Panc1 (cell line): ENCODE measurements around the gene TAAR8. TPM values are rescaled to one million over a fixed set of nuclear protein-coding genes. Genes with fewer than 3 reads are reported as not detected.
A peak's percentile ranks its signal among the peaks of the same experiment; 100 is the strongest.
"Not testable (repeated sequence)": the region's sequence is repeated elsewhere in the genome, so short reads cannot be mapped to it uniquely, and the experiment has no call there.

ENCODE experiments used
- ATAC-seq: fragments of 200-7000 bp; cut with Tn5 transposase; 2 replicates; pipeline ENCODE4 v1.9.1; 2020; ENCODE audit warnings: mild to moderate bottlenecking, moderate library complexity
- BruUV-seq: library from RNA; stranded (reverse); fragments of 400-500 nt; replicated peaks from 2 replicates; lab custom pipeline; 2021; lab: Mats Ljungman, UMichigan
- CTCF ChIA-PET: fragments of 300-600 bp; sonication (Branson Sonifier 250); formaldehyde crosslinking; loops from one replicate; lab custom pipeline; 2022; ENCODE audit warnings: antibody characterized with exemption; lab: Charles Lee
- POLR2A ChIA-PET: fragments of 300-600 bp; sonication (Branson Sonifier 250); formaldehyde crosslinking; loops from one replicate; lab custom pipeline; 2022; ENCODE audit warnings: antibody characterized with exemption; lab: Charles Lee
- DNase-seq: peaks from one replicate; pipeline ENCODE4 v3.0.0-alpha.2; 2010; ENCODE audit warnings: low read depth, low spot score
- H3K27ac ChIP-seq: 2 replicates; pipeline ENCODE4 v1.5.1; 2011; ENCODE audit warnings: mild to moderate bottlenecking, low read length, inconsistent platforms
- H3K27me3 ChIP-seq: fragments of 200-500 bp; sonication (Bioruptor generic); 2 replicates; pipeline ENCODE4 v1.6.0; 2014; ENCODE audit warnings: low read length, inconsistent platforms; ENCODE audit not compliant: control insufficient read depth, insufficient read depth
- H3K36me3 ChIP-seq: fragments of 200-500 bp; sonication (Bioruptor generic); 2 replicates; pipeline ENCODE4 v1.5.1; 2014; ENCODE audit warnings: inconsistent platforms, mild to moderate bottlenecking, low read length, moderate library complexity; ENCODE audit not compliant: control insufficient read depth, insufficient read depth
- H3K4me1 ChIP-seq: 2 replicates; pipeline ENCODE4 v1.5.1; 2011; ENCODE audit warnings: inconsistent platforms, mild to moderate bottlenecking, low read length, moderate library complexity; ENCODE audit not compliant: control insufficient read depth, insufficient read depth
- H3K4me3 ChIP-seq, 2 experiments: 2 replicates each; pipeline ENCODE4 v1.5.1; 2011 to 2012; ENCODE audit warnings: low read depth in 2 of 2, low read length in 2 of 2, mild to moderate bottlenecking in 2 of 2, inconsistent platforms in 1 of 2, moderate library complexity in 1 of 2
- H3K9me3 ChIP-seq: fragments of 200-500 bp; sonication (Bioruptor generic); 2 replicates; pipeline ENCODE4 v1.5.1; 2014; ENCODE audit warnings: low read depth, mild to moderate bottlenecking, inconsistent platforms, low read length, moderate library complexity; ENCODE audit not compliant: control insufficient read depth, insufficient read depth
- CTCF ChIP-seq: fragments of 450-650 bp; IDR thresholded peaks from 2 replicates; pipeline ENCODE4 v1.5.1; 2017; ENCODE audit warnings: mild to moderate bottlenecking
- TCF7L2 ChIP-seq: IDR thresholded peaks from 2 replicates; pipeline ENCODE4 v1.6.1; 2011; ENCODE audit warnings: mild to moderate bottlenecking, low read depth, low read length, inconsistent platforms
- in situ Hi-C: cut with HindIII; loops from 2 replicates; pipeline ENCODE4 v1.10.0; 2016; ENCODE audit warnings: low sequenced_read_pairs, low pct_unique_long_range_greater_than_20kb
- intact Hi-C: fragments of 100-400 bp; cut with micrococcal nuclease; formaldehyde crosslinking; loops from one replicate; pipeline ENCODE4 v1.10.0; 2022; ENCODE audit not compliant: unreplicated experiment
- total RNA-seq: library from RNA; stranded (reverse); gene quantifications from one replicate; pipeline ENCODE4 v1.2.1, GENCODE V29; 2021; ENCODE audit not compliant: unreplicated experiment

The TAAR8 gene
- total RNA-seq, 1 experiment from 2014 or later: not detected

GRCh38 chr6:132598473-132598872, 46.0 kb downstream of the TAAR8 start:
- H3K27me3 ChIP-seq: no peaks in the 10 kb centered on the region
- no peak overlapping the region for H3K4me3 ChIP-seq
- ATAC-seq (no peak), DNase-seq (no peak)
- CTCF ChIA-PET: no interaction called here
- H3K4me1 ChIP-seq: no peaks in the 10 kb centered on the region
- no peak overlapping the region for H3K27ac ChIP-seq
- TF ChIP-seq TCF7L2: no peak
- peak; percentile 53 for TF ChIP-seq CTCF
- intact Hi-C loops (no loop called here), in situ Hi-C loops (no loop called here)
- no TSS peak for BruUV-seq
- H3K36me3 ChIP-seq: no peaks in the 10 kb centered on the region
- no peaks in the 10 kb centered on the region for H3K9me3 ChIP-seq
- POLR2A ChIA-PET: no interaction called here

- POLR2A ChIA-PET, H3K36me3 ChIP-seq, intact Hi-C loops, H3K4me3 ChIP-seq, BruUV-seq, in situ Hi-C loops, DNase-seq, H3K27me3 ChIP-seq, CTCF ChIA-PET, H3K27ac ChIP-seq, ATAC-seq, H3K4me1 ChIP-seq, H3K9me3 ChIP-seq: not testable (repeated sequence)
These were observed 48.4 kb downstream of the TAAR8 start for GRCh38 chr6:132600900-132601299.

Other genes with a start within 250 kb of the TAAR8 start
- gene MOXD1, start 151.2 kb upstream of the TAAR8 start, total RNA-seq: 0.21 TPM
- 40.6 TPM for gene STX7, start 39.6 kb upstream of the TAAR8 start, total RNA-seq
- not detected for gene TAAR9, start 14.4 kb upstream of the TAAR8 start, total RNA-seq
- not detected for gene TAAR6, start 17.6 kb downstream of the TAAR8 start, total RNA-seq
- not detected for gene TAAR5, start 37.1 kb downstream of the TAAR8 start, total RNA-seq
- not detected for gene TAAR2, start 71.6 kb downstream of the TAAR8 start, total RNA-seq
- gene TAAR1, start 106.5 kb downstream of the TAAR8 start, total RNA-seq: not detected
- gene VNN1, start 161.4 kb downstream of the TAAR8 start, total RNA-seq: not detected
- gene VNN2, start 205.2 kb downstream of the TAAR8 start, total RNA-seq: 0.18 TPM
- 0.67 TPM for gene SLC18B1, start 246.0 kb downstream of the TAAR8 start, total RNA-seq